Measurements from ENCODE around the gene FAM234A.

DNA sequence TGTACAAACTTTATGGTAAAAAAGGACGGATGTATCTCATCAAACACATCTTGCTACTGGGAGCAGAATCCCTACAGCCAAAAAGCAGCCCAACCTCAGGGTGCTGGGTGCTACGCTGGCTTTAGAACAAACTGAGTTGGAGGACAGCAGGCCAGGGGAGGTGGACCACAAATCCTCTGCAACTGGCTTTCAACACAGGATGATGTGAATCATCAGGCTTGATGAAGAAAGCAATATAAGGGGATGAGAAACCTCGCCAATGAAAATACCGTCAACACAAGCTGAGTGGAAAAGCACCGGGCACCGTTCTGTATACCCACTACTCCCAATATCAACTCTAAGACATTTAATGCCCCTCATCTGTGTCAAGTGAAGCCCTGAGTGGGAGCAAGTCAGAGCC is 40.1 kb upstream of the FAM234A start:
- TF ChIP-seq RAD21 (IDR thresholded peaks at IDR 0.05) = no peak
- TF ChIP-seq, protein P1, sequence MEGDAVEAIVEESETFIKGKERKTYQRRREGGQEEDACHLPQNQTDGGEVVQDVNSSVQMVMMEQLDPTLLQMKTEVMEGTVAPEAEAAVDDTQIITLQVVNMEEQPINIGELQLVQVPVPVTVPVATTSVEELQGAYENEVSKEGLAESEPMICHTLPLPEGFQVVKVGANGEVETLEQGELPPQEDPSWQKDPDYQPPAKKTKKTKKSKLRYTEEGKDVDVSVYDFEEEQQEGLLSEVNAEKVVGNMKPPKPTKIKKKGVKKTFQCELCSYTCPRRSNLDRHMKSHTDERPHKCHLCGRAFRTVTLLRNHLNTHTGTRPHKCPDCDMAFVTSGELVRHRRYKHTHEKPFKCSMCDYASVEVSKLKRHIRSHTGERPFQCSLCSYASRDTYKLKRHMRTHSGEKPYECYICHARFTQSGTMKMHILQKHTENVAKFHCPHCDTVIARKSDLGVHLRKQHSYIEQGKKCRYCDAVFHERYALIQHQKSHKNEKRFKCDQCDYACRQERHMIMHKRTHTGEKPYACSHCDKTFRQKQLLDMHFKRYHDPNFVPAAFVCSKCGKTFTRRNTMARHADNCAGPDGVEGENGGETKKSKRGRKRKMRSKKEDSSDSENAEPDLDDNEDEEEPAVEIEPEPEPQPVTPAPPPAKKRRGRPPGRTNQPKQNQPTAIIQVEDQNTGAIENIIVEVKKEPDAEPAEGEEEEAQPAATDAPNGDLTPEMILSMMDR (IDR thresholded peaks at IDR 0.05; ENCODE audit: low read depth, low read length, missing input control) = no peak
- TF ChIP-seq JUND (IDR thresholded peaks at IDR 0.05) = no peak
- no peak for TF ChIP-seq YY1 (IDR thresholded peaks at IDR 0.05)
- TF ChIP-seq SP1 (IDR thresholded peaks at IDR 0.05) = no peak
- no peak for TF ChIP-seq TAF1 (conservative IDR thresholded peaks at IDR 0.05)
- TF ChIP-seq, protein P2, sequence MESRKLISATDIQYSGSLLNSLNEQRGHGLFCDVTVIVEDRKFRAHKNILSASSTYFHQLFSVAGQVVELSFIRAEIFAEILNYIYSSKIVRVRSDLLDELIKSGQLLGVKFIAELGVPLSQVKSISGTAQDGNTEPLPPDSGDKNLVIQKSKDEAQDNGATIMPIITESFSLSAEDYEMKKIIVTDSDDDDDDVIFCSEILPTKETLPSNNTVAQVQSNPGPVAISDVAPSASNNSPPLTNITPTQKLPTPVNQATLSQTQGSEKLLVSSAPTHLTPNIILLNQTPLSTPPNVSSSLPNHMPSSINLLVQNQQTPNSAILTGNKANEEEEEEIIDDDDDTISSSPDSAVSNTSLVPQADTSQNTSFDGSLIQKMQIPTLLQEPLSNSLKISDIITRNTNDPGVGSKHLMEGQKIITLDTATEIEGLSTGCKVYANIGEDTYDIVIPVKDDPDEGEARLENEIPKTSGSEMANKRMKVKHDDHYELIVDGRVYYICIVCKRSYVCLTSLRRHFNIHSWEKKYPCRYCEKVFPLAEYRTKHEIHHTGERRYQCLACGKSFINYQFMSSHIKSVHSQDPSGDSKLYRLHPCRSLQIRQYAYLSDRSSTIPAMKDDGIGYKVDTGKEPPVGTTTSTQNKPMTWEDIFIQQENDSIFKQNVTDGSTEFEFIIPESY (IDR thresholded peaks at IDR 0.05) = no peak
- no peak for TF ChIP-seq HNF4G (IDR thresholded peaks at IDR 0.05)
- TF ChIP-seq HNF4A (conservative IDR thresholded peaks at IDR 0.05) = no peak
- TF ChIP-seq, protein P3, sequence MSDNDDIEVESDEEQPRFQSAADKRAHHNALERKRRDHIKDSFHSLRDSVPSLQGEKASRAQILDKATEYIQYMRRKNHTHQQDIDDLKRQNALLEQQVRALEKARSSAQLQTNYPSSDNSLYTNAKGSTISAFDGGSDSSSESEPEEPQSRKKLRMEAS (IDR thresholded peaks at IDR 0.05) = no peak
- TF ChIP-seq NR2F2 (IDR thresholded peaks at IDR 0.05) = no peak
- TF ChIP-seq, protein P4, sequence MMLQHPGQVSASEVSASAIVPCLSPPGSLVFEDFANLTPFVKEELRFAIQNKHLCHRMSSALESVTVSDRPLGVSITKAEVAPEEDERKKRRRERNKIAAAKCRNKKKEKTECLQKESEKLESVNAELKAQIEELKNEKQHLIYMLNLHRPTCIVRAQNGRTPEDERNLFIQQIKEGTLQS (IDR thresholded peaks at IDR 0.05) = no peak
- TF ChIP-seq GABPA (IDR thresholded peaks at IDR 0.05 in 1 of 2, conservative IDR thresholded peaks at IDR 0.05 in 1 of 2) = no peak
- TF ChIP-seq FOXA1 (IDR thresholded peaks at IDR 0.05) = no peak

All from liver (tissue), 3 donors.